HG03442 (cell line): ENCODE results near the gene BRWD1.

ENCODE experiments used
- ATAC-seq: cut with Tn5 transposase; IDR thresholded peaks from one replicate; pipeline ENCODE4 v1.9.1; 2021; ENCODE audit warnings: mild to moderate bottlenecking, moderate library complexity; ENCODE audit not compliant: unreplicated experiment

BRWD1 gene

DNA sequence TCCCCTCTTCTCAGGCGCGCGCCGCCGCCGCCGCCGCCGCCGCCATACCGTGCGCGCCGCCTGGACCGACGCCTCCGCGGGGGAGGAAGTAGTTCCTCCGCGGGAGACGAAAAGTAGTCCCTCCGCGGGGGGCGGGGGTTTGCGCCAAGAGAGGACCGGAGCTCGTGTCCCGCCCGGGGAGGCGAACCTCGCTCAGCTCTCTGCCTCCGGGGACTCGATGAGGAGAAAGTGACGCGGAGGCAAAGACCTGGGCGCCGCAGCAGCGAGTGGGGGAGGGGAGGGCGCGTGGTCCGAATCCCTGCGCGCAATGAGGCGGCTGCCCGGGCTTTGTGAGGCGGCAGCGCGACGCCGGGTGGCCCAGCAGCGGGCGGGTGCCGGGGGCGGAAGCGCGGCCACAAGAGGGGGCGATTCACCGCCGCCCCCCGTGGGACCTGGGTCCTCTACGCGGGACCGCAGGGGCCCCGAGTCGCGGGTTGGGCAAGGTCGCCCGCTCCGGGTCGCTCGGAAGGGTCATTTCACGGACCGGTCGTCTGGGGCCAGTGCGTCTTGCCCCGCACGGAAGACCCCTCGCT is at the start of gene BRWD1:
Gene BRWD1, minus strand, starts transcription at position 62 of the 572 bp plus-strand sequence. CDS start 141 bp downstream, outside the sequence.
- ATAC-seq, result peak; percentile 53

GRCh38 chr21:39362733-39363132 is 49.3 kb upstream of the BRWD1 start:
- no peak for ATAC-seq

GRCh38 chr21:39359382-39359781 is 46.0 kb upstream of the BRWD1 start:
- ATAC-seq, result no peak

DNA sequence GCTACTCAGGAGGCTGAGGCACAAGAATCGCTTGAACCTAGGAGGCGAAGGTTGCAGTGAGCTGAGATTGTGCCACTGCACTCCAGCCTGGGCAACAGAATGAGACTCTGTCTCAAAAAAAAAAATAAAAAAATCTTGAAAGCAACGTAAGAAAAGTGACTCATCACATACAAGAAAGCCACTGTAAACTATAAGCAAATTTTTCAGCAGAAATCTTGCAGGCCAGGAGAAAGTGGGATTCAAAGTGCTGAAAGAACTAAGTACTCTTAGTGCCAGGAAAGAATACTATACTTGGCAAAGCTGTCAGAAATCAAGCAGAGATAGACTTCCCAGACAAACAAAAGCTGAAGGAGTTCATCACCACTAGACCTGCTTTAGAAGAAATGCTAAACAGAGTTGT is 39.9 kb upstream of the BRWD1 start:
- ATAC-seq, result no peak

- no peak for ATAC-seq
Measured at GRCh38 chr21:39350094-39351005, 36.9 kb upstream of the BRWD1 start.

GRCh38 chr21:39349211-39350093 is 36.0 kb upstream of the BRWD1 start:
- peak; percentile 85 for ATAC-seq

- peak; percentile 46 for ATAC-seq
Measured at GRCh38 chr21:39348355-39349210, 35.2 kb upstream of the BRWD1 start, which contains the start of gene HMGN1. Gene HMGN1 (minus strand): TSS chr21:39349088. CDS start chr21:39348917, 171 bp downstream.

DNA sequence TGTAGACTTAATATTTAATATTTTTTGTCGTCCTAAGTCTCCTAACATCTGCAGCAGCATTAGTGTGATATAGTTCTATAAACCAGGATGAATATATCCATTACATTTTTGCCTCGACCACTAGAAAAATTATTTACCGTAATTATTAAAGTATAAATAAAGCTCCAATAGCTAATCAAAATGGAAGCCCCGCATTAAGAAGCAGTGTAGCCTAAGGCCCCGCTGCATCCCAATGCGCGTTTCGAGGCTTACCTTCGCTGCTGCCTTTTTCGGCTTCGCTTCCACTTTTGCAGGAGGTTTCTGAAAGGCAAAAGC is 34.6 kb upstream of the BRWD1 start:
- no peak for ATAC-seq

GRCh38 chr21:39347537-39347936 is 34.1 kb upstream of the BRWD1 start:
- no peak for ATAC-seq

- ATAC-seq, result no peak
Measured at GRCh38 chr21:39346671-39347331, 33.4 kb upstream of the BRWD1 start.

- ATAC-seq, result no peak
Measured at GRCh38 chr21:39346206-39346605, 32.8 kb upstream of the BRWD1 start.

- ATAC-seq, result no peak
Measured at GRCh38 chr21:39345440-39345839, 32.0 kb upstream of the BRWD1 start.

- no peak for ATAC-seq
Measured at GRCh38 chr21:39344848-39345247, 31.4 kb upstream of the BRWD1 start.

GRCh38 chr21:39341249-39341923 is 28.0 kb upstream of the BRWD1 start:
- no peak for ATAC-seq

GRCh38 chr21:39340687-39341086 is 27.3 kb upstream of the BRWD1 start:
- no peak for ATAC-seq

DNA sequence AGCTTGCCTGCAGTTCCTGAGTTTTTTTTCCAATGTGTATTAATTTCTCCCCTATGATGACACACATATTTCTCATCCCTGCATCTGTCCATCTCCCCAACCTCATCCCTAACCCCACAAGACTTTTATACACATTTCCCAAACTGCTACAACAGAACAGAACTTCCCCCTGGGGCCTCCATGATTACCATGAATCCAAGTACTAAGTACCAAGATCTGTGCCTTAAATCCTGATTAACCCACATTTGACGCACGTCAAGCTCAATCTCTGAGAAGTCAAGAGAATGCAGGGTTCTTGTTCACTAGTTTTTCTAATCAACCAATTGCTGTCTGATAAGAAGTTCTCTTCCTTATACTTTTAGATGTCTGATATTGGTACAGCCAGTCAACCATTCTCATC is 25.8 kb upstream of the BRWD1 start:
- no peak for ATAC-seq

GRCh38 chr21:39336457-39337008 is 23.1 kb upstream of the BRWD1 start:
- ATAC-seq, result no peak

- ATAC-seq, result no peak
Measured at GRCh38 chr21:39334611-39335010, 21.2 kb upstream of the BRWD1 start.

GRCh38 chr21:39332175-39332574 is 18.7 kb upstream of the BRWD1 start:
- no peak for ATAC-seq
